LNCaP clone FGC (cell line): ENCODE results near the gene TALDO1.

Source experiments
- DNase-seq: peaks from one replicate; pipeline ENCODE4 v3.0.0-alpha.2; 2011; ENCODE audit warnings: low read depth
- H3K4me3 ChIP-seq: 2 replicates; pipeline ENCODE4 v1.5.1; 2011; ENCODE audit warnings: mild to moderate bottlenecking, low read depth, low read length, control low read depth
- TF ChIP-seq, protein P1 (sequence below): IDR thresholded peaks from 2 replicates; pipeline ENCODE4 v1.5.1; 2012; ENCODE audit warnings: mild to moderate bottlenecking; ENCODE audit not compliant: control insufficient read depth, insufficient read depth; ENCODE audit errors: extremely low read depth

TALDO1 gene

GRCh38 chr11:766106-766935 lies 19.1 kb downstream of the TALDO1 start:
- no peak for DNase-seq
- TF ChIP-seq, protein P1, sequence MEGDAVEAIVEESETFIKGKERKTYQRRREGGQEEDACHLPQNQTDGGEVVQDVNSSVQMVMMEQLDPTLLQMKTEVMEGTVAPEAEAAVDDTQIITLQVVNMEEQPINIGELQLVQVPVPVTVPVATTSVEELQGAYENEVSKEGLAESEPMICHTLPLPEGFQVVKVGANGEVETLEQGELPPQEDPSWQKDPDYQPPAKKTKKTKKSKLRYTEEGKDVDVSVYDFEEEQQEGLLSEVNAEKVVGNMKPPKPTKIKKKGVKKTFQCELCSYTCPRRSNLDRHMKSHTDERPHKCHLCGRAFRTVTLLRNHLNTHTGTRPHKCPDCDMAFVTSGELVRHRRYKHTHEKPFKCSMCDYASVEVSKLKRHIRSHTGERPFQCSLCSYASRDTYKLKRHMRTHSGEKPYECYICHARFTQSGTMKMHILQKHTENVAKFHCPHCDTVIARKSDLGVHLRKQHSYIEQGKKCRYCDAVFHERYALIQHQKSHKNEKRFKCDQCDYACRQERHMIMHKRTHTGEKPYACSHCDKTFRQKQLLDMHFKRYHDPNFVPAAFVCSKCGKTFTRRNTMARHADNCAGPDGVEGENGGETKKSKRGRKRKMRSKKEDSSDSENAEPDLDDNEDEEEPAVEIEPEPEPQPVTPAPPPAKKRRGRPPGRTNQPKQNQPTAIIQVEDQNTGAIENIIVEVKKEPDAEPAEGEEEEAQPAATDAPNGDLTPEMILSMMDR, result no peak
- no peak overlapping the region for H3K4me3 ChIP-seq

GRCh38 chr11:766936-767210 lies 19.6 kb downstream of the TALDO1 start:
- H3K4me3 ChIP-seq, result no peak overlapping the region
- no peak for DNase-seq
- TF ChIP-seq, protein P1, result no peak

- DNase-seq, result no peak
- TF ChIP-seq, protein P1, result no peak
- H3K4me3 ChIP-seq, result no peak overlapping the region
Measured at GRCh38 chr11:767238-767637, 20.0 kb downstream of the TALDO1 start.

DNA sequence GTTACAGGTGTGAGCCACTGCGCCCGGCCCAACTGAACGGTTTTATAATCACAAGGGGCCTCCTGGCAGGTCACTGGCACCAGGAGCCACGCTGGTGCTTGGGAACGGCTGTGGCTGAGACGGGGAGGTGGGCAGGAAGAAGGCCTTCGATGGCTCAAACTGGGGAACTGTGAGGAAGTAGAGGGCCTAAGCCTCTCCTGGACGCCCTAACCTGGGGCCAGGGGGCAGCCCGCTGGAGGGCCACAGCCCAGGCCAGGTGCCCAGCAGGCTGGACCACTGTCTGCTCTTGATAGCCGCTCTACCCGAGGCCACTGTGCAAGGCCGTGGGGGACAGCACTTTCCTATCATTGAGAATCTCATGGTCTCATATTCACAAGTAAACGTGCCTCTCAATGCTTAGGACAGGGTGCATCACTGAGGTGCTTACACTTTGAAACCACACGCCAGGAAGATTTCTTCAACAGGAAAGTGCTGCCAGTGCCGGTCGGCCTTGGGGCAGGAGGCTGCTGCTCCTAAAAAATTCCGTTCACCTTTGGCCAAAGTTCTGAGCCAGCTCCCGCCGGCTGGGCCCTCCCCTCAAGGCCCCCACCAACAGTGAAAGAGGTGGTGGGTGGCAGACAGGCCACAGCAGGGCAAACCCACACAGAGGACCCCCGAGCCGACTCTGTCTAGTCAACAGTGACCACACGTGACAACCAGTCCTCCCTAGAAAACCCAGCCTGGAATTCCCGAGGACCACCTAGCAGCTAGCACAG lies 22.8 kb downstream of the TALDO1 start:
- TF ChIP-seq, protein P1, result no peak

GRCh38 chr11:770642-771616 lies 23.7 kb downstream of the TALDO1 start:
- TF ChIP-seq, protein P1, result no peak
- H3K4me3 ChIP-seq, result no peak overlapping the region
- no peak for DNase-seq

More for the DNA sequence above, 22.8 kb downstream of the TALDO1 start:
- H3K4me3 ChIP-seq, result no peak overlapping the region
- DNase-seq, result no peak

DNA sequence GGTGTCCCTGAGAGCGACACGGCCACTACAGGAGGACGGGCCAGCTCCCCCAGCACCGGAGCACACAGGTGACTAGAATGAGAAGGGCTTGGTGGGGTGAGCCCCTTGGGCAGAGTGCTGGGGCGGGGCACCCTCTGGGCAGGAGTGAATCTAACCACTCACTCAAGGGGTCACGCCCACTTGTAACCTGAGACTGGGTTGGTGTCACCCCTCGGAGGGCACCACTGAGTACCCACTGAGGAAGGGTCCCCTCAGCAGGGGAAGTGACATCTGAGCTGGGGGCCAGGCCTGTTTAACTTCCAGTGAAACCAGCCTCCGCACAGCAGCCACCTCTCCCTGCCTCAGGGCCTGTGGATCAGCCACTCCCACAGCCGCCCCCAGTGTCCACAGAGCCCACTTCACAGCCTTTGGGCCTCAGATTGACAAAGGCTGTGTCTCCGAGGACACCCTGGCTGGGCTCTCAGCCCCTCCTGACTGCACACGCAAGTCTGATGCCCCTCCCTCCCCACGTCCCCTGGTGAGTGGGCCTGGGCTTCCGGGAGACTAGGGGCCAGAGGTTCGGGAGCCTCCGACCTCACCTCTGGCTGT lies 24.4 kb downstream of the TALDO1 start:
- H3K4me3 ChIP-seq, result no peak overlapping the region
- TF ChIP-seq, protein P1, result no peak
- no peak for DNase-seq
